B cell (primary cell): ENCODE data around the gene ARHGAP28.

Source experiments
- EZH2 ChIP-seq: IDR thresholded peaks from 2 replicates; pipeline ENCODE4 v1.6.1; 2012; ENCODE audit warnings: borderline replicate concordance, low read depth, mild to moderate bottlenecking, moderate library complexity, low read length; ENCODE audit not compliant: insufficient read depth, poor library complexity, severe bottlenecking
- TF ChIP-seq, protein P1 (sequence below): fragments of 200-600 bp; IDR thresholded peaks from one replicate; pipeline ENCODE4 v1.8.0; 2022; ENCODE audit warnings: antibody characterized with exemption, mild to moderate bottlenecking

DNA sequence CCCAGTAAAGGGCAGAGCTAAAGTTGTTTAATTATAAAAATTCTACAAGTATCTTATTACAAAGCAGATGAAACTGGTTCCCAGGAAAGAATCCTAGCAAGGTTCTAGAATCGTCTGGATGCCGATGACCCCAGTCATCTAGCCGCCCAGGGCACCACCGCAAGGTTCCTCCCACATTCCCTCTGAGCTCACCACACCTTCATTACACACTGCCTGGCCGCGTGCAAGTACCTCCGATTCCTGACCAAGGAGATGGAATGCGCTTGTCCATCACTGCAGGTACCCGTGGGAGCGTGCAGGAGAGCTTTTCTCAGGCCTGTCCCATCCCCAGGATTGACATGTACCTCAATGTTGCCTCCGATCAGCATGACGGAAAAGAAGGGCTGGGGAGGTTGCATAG, 229.6 kb downstream of the ARHGAP28 start:
- TF ChIP-seq, protein P1, sequence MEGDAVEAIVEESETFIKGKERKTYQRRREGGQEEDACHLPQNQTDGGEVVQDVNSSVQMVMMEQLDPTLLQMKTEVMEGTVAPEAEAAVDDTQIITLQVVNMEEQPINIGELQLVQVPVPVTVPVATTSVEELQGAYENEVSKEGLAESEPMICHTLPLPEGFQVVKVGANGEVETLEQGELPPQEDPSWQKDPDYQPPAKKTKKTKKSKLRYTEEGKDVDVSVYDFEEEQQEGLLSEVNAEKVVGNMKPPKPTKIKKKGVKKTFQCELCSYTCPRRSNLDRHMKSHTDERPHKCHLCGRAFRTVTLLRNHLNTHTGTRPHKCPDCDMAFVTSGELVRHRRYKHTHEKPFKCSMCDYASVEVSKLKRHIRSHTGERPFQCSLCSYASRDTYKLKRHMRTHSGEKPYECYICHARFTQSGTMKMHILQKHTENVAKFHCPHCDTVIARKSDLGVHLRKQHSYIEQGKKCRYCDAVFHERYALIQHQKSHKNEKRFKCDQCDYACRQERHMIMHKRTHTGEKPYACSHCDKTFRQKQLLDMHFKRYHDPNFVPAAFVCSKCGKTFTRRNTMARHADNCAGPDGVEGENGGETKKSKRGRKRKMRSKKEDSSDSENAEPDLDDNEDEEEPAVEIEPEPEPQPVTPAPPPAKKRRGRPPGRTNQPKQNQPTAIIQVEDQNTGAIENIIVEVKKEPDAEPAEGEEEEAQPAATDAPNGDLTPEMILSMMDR: no peak
- TF ChIP-seq EZH2: no peak
